Measurements from ENCODE around the gene TBC1D22A.

Gene TBC1D22A

GRCh38 chr22:47111626-47112581, 349.5 kb downstream of the TBC1D22A start:
- TF ChIP-seq CTCF (IDR thresholded peaks at IDR 0.05; ENCODE audit: control insufficient read depth, extremely low read depth, insufficient read depth), result no peak
- no peak for DNase-seq (ENCODE audit: low read depth)
- H3K4me3 ChIP-seq (ENCODE audit: low read depth, low read length), result no peak overlapping the region

- DNase-seq (ENCODE audit: low read depth), result no peak
- TF ChIP-seq CTCF (IDR thresholded peaks at IDR 0.05; ENCODE audit: control insufficient read depth, extremely low read depth, insufficient read depth), result no peak
- no peak overlapping the region for H3K4me3 ChIP-seq (ENCODE audit: low read depth, low read length)
Observed at GRCh38 chr22:47112582-47112965, 350.1 kb downstream of the TBC1D22A start.

GRCh38 chr22:47112994-47113852, 350.8 kb downstream of the TBC1D22A start:
- TF ChIP-seq CTCF (IDR thresholded peaks at IDR 0.05; ENCODE audit: control insufficient read depth, extremely low read depth, insufficient read depth), result no peak
- no peak for DNase-seq (ENCODE audit: low read depth)

GRCh38 chr22:47113853-47114415, 351.5 kb downstream of the TBC1D22A start:
- TF ChIP-seq CTCF (IDR thresholded peaks at IDR 0.05; ENCODE audit: control insufficient read depth, extremely low read depth, insufficient read depth), result no peak
- no peak for DNase-seq (ENCODE audit: low read depth)
- no peak overlapping the region for H3K4me3 ChIP-seq (ENCODE audit: low read depth, low read length)

More at GRCh38 chr22:47112994-47113852, 350.8 kb downstream of the TBC1D22A start:
- no peak overlapping the region for H3K4me3 ChIP-seq (ENCODE audit: low read depth, low read length)

- DNase-seq (ENCODE audit: low read depth), result no peak
- no peak for TF ChIP-seq CTCF (IDR thresholded peaks at IDR 0.05; ENCODE audit: control insufficient read depth, extremely low read depth, insufficient read depth)
- H3K4me3 ChIP-seq (ENCODE audit: low read depth, low read length), result no peak overlapping the region
Observed at GRCh38 chr22:47114813-47115517, 352.5 kb downstream of the TBC1D22A start.

- TF ChIP-seq CTCF (IDR thresholded peaks at IDR 0.05; ENCODE audit: control insufficient read depth, extremely low read depth, insufficient read depth), result no peak
- no peak for DNase-seq (ENCODE audit: low read depth)
- no peak overlapping the region for H3K4me3 ChIP-seq (ENCODE audit: low read depth, low read length)
Observed at GRCh38 chr22:47115518-47115890, 353.1 kb downstream of the TBC1D22A start.
